ENCODE results near the gene FARP1. TPM values are rescaled to one million over a fixed set of nuclear protein-coding genes. Genes with fewer than 3 reads are reported as not detected.

The FARP1 gene
- total RNA-seq, 1 donor from 2014 or later, result 278 TPM

- no peak overlapping the region for H3K4me3 Mint-ChIP-seq (ENCODE audit: low read depth)
- H3K36me3 Mint-ChIP-seq (ENCODE audit: insufficient read depth), result peaks cover 33% of the 10 kb centered on the region
Measured at GRCh38 chr13:98214707-98215106, 71.8 kb downstream of the FARP1 start.

GRCh38 chr13:98215508-98215907 lies 72.6 kb downstream of the FARP1 start:
- no peaks in the 10 kb centered on the region for H3K27me3 Mint-ChIP-seq
- DNase-seq (ENCODE audit: low spot score, unreplicated experiment), result no peak
- H3K36me3 Mint-ChIP-seq (ENCODE audit: insufficient read depth), result peaks cover 30% of the 10 kb centered on the region
- no peak overlapping the region for H3K4me3 Mint-ChIP-seq (ENCODE audit: low read depth)
- H3K9me3 Mint-ChIP-seq (ENCODE audit: low read depth), result peaks cover 7% of the 10 kb centered on the region
- H3K4me1 Mint-ChIP-seq (ENCODE audit: low read depth), result peaks cover 41% of the 10 kb centered on the region
- peak overlapping the region; percentile 87 for H3K27ac Mint-ChIP-seq
- no peak for TF ChIP-seq CTCF (IDR thresholded peaks at IDR 0.05; ENCODE audit: unreplicated experiment)

More at GRCh38 chr13:98214707-98215106, 71.8 kb downstream of the FARP1 start:
- H3K9me3 Mint-ChIP-seq (ENCODE audit: low read depth), result peaks cover 7% of the 10 kb centered on the region
- no peak overlapping the region for H3K27ac Mint-ChIP-seq
- peaks cover 33% of the 10 kb centered on the region for H3K4me1 Mint-ChIP-seq (ENCODE audit: low read depth)
- H3K27me3 Mint-ChIP-seq, result no peaks in the 10 kb centered on the region
- DNase-seq (ENCODE audit: low spot score, unreplicated experiment), result no peak
- no peak for TF ChIP-seq CTCF (IDR thresholded peaks at IDR 0.05; ENCODE audit: unreplicated experiment)

- DNase-seq (ENCODE audit: low spot score, unreplicated experiment), result no peak
- peaks cover 47% of the 10 kb centered on the region for H3K4me1 Mint-ChIP-seq (ENCODE audit: low read depth)
- no peaks in the 10 kb centered on the region for H3K27me3 Mint-ChIP-seq
- no peak for TF ChIP-seq CTCF (IDR thresholded peaks at IDR 0.05; ENCODE audit: unreplicated experiment)
- H3K27ac Mint-ChIP-seq, result no peak overlapping the region
- H3K36me3 Mint-ChIP-seq (ENCODE audit: insufficient read depth), result peaks cover 27% of the 10 kb centered on the region
- no peak overlapping the region for H3K4me3 Mint-ChIP-seq (ENCODE audit: low read depth)
- H3K9me3 Mint-ChIP-seq (ENCODE audit: low read depth), result peaks cover 5% of the 10 kb centered on the region
Measured at GRCh38 chr13:98216135-98216565, 73.3 kb downstream of the FARP1 start.

GRCh38 chr13:98216711-98217285 lies 73.9 kb downstream of the FARP1 start:
- peak overlapping the region; percentile 67 for H3K27ac Mint-ChIP-seq
- peaks cover 48% of the 10 kb centered on the region for H3K4me1 Mint-ChIP-seq (ENCODE audit: low read depth)
- no peaks in the 10 kb centered on the region for H3K27me3 Mint-ChIP-seq
- DNase-seq (ENCODE audit: low spot score, unreplicated experiment), result no peak
- H3K36me3 Mint-ChIP-seq (ENCODE audit: insufficient read depth), result peaks cover 24% of the 10 kb centered on the region
- TF ChIP-seq CTCF (IDR thresholded peaks at IDR 0.05; ENCODE audit: unreplicated experiment), result no peak
- no peaks in the 10 kb centered on the region for H3K9me3 Mint-ChIP-seq (ENCODE audit: low read depth)
- no peak overlapping the region for H3K4me3 Mint-ChIP-seq (ENCODE audit: low read depth)

- peaks cover 46% of the 10 kb centered on the region for H3K4me1 Mint-ChIP-seq (ENCODE audit: low read depth)
- H3K9me3 Mint-ChIP-seq (ENCODE audit: low read depth), result no peaks in the 10 kb centered on the region
- H3K36me3 Mint-ChIP-seq (ENCODE audit: insufficient read depth), result peaks cover 22% of the 10 kb centered on the region
- DNase-seq (ENCODE audit: low spot score, unreplicated experiment), result no peak
- H3K27me3 Mint-ChIP-seq, result no peaks in the 10 kb centered on the region
- no peak for TF ChIP-seq CTCF (IDR thresholded peaks at IDR 0.05; ENCODE audit: unreplicated experiment)
- H3K4me3 Mint-ChIP-seq (ENCODE audit: low read depth), result no peak overlapping the region
- peak overlapping the region; percentile 41 for H3K27ac Mint-ChIP-seq
Measured at GRCh38 chr13:98217597-98217996, 74.7 kb downstream of the FARP1 start.
